T-cell (primary cell): Measurements from ENCODE around the gene RXRA. TPM values are rescaled to one million over a fixed set of nuclear protein-coding genes. Genes with fewer than 3 reads are reported as not detected.

Experiments
- ATAC-seq, 4 experiments: fragments of 200-7000 bp in 3 of 4; fragments of 150-1000 bp in 1 of 4; cut with Tn5 transposase; replicated peaks in 1 of 4; 1 replicate in 3 of 4; 2 replicates in 1 of 4; pipeline ENCODE4 v1.10.0; 2021; ENCODE audit warnings: moderate library complexity in 3 of 4, mild to moderate bottlenecking in 2 of 4, moderate number of reproducible peaks in 1 of 4
- CTCF ChIA-PET, 2 donors: fragments of 300-600 bp; sonication (Branson Sonifier 250); formaldehyde crosslinking; loops; one replicate each; lab custom pipeline; 2022; ENCODE audit warnings: antibody characterized with exemption in 2 of 2; lab: Charles Lee
- POLR2A ChIA-PET, 2 donors: fragments of 300-600 bp; sonication (Branson Sonifier 250); formaldehyde crosslinking; loops; one replicate each; lab custom pipeline; 2022; ENCODE audit warnings: antibody characterized with exemption in 2 of 2; lab: Charles Lee
- DNase-seq, 35 experiments: peaks; one replicate each; pipeline versions ENCODE4 v3.0.0 to v3.0.0-alpha.2; 2013 to 2023
- H3K27ac ChIP-seq: one replicate; pipeline ENCODE4 v1.5.1; 2013; ENCODE audit warnings: low read length
- H3K27me3 ChIP-seq, 2 experiments: replicated peaks in 1 of 2; 1 replicate in 1 of 2; 2 replicates in 1 of 2; pipeline versions ENCODE4 v1.6.1 to v1.7.0; 2013; ENCODE audit warnings: low read length in 1 of 2, mixed read lengths in 1 of 2; ENCODE audit not compliant: control insufficient read depth in 2 of 2, insufficient read depth in 2 of 2; ENCODE audit errors: extremely low read depth in 1 of 2
- H3K36me3 ChIP-seq, 2 donors: 1 replicate in 1 of 2; 2 replicates in 1 of 2; pipeline versions ENCODE4 v1.6.1 to v1.7.0; 2013; ENCODE audit warnings: low read length in 1 of 2; ENCODE audit not compliant: control insufficient read depth in 2 of 2, insufficient read depth in 1 of 2; ENCODE audit errors: extremely low read depth in 1 of 2
- H3K4me1 ChIP-seq, 2 experiments: 1 replicate in 1 of 2; 2 replicates in 1 of 2; pipeline versions ENCODE4 v1.6.1 to v1.7.0; 2013; ENCODE audit warnings: low read length in 2 of 2, mixed read lengths in 1 of 2; ENCODE audit not compliant: insufficient read depth in 2 of 2, control insufficient read depth in 1 of 2; ENCODE audit errors: extremely low read depth in 1 of 2
- H3K4me3 ChIP-seq, 2 donors: 1 replicate in 1 of 2; 2 replicates in 1 of 2; pipeline versions ENCODE4 v1.5.1 to v1.7.0; 2013; ENCODE audit warnings: mild to moderate bottlenecking in 2 of 2, low read length in 1 of 2, moderate library complexity in 1 of 2; ENCODE audit not compliant: control insufficient read depth in 1 of 2; ENCODE audit errors: extremely low read depth in 1 of 2
- H3K9me3 ChIP-seq: 2 replicates; pipeline ENCODE4 v1.7.0; 2013
- H3K27ac Mint-ChIP-seq, 2 donors: one replicate each; pipeline ENCODE4 v1.8.0; 2020 to 2021; ENCODE audit warnings: mild to moderate bottlenecking in 2 of 2, mixed read lengths in 2 of 2
- H3K27me3 Mint-ChIP-seq, 2 donors: one replicate each; pipeline ENCODE4 v1.8.0; 2021 to 2022; ENCODE audit warnings: mixed read lengths in 2 of 2
- H3K36me3 Mint-ChIP-seq: one replicate; pipeline ENCODE4 v1.8.0; 2021; ENCODE audit warnings: mixed read lengths
- H3K4me1 Mint-ChIP-seq, 3 donors: one replicate each; pipeline ENCODE4 v1.8.0; 2020 to 2022; ENCODE audit warnings: mixed read lengths in 3 of 3, mild to moderate bottlenecking in 1 of 3
- H3K4me3 Mint-ChIP-seq, 3 donors: one replicate each; pipeline ENCODE4 v1.8.0; 2020 to 2022; ENCODE audit warnings: mild to moderate bottlenecking in 3 of 3, mixed read lengths in 3 of 3, moderate library complexity in 3 of 3
- H3K9me3 Mint-ChIP-seq, 3 donors: one replicate each; pipeline ENCODE4 v1.8.0; 2020 to 2022; ENCODE audit warnings: mixed read lengths in 3 of 3
- WGBS: methylation state at CpG from one replicate; pipeline ENCODE4 v1.1.5; 2013; ENCODE audit warnings: missing lambda C conversion rate; ENCODE audit not compliant: insufficient coverage; 5-methylcytosine and 5-hydroxymethylcytosine counted together
- total RNA-seq, 35 experiments: library from RNA in 6 of 35; stranded (reverse) in 6 of 35; fragments of 120-200 nt in 1 of 35; gene quantifications; one replicate each; pipeline versions ENCODE4 v1.2.1 to v1.2.4 and lab custom pipeline; 2013 to 2026

RXRA gene
- total RNA-seq, 5 donors from 2014 or later (not counting 1 experiment from before 2014, with no cell fraction given), result 5.6 to 17.7 (median 14.5) TPM

DNA sequence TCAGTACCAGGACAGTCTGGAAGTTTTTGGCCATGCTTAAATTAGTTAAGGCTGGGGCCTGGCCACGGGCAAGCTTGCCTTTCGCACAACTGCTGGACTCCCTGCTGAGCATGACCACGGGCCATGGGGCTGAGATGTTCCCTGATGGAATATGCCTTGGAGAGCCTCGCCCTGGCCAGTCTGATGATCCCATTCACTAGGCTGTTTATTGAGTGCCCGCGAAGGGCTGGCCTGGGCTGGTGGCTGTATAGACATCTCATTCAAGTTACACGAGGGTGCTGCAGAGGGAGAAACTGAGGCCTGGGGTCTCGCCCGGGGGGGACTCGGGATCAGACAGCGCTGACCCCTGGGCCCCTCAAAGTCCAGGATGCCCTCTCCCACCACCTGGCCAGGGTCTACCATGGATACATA, 7.8 kb upstream of the RXRA start:
- no peak for DNase-seq
- ATAC-seq, result no peak
- Histone ChIP-seq H3K27me3 (peaks cover 0 to 11% of the 10 kb centered on the region in 2 experiments), H3K36me3 (no peaks in the 10 kb centered on the region), H3K9me3 (no peaks in the 10 kb centered on the region), H3K4me3 (no peak overlapping the region), H3K4me1 (peaks cover 0 to 3% of the 10 kb centered on the region in 2 experiments), H3K27ac (no peak overlapping the region)
- Mint-ChIP-seq H3K27me3 (no peaks in the 10 kb centered on the region), H3K27ac (no peak overlapping the region), H3K36me3 (no peaks in the 10 kb centered on the region), H3K4me1 (peaks cover 0 to 2% (median 1%) of the 10 kb centered on the region in 3 donors), H3K9me3 (peaks cover 3 to 4% (median 3%) of the 10 kb centered on the region in 3 donors), H3K4me3 (no peak overlapping the region)
- CTCF ChIA-PET, result no interaction called here
- 74% methylated on average over 9 of the region's 11 CpGs for WGBS
- POLR2A ChIA-PET, result no interaction called here

DNA sequence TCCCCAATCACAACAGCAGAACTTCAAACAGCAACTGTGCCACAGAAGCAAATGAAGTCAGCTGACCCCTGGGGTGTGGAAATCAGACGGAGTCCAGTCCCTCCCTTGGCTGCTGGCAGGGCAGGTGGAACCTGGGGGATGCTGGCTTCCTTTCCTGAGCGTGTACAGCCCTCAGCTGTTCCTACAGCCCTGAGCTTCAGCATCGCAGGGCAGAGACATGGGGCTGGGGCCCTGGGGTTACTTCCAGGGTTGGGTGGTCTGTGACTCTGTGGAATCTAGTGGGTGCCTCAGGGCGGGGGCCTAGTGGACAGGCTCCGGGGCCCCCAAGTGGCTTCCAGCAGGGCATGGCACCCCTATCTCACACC, 7.3 kb upstream of the RXRA start:
- H3K9me3 ChIP-seq, result no peaks in the 10 kb centered on the region
- DNase-seq (no peak), ATAC-seq (no peak)
- H3K27me3 ChIP-seq, result peaks cover 0 to 6% of the 10 kb centered on the region in 2 experiments
- H3K27ac Mint-ChIP-seq, result no peak overlapping the region
- no peak overlapping the region for H3K4me3 ChIP-seq
- ChIA-PET CTCF (no interaction called here), POLR2A (no interaction called here)
- no peak overlapping the region for H3K27ac ChIP-seq
- peaks cover 0 to 3% of the 10 kb centered on the region in 2 experiments for H3K4me1 ChIP-seq
- H3K27me3 Mint-ChIP-seq, result no peaks in the 10 kb centered on the region
- WGBS, result 88% methylated on average over 1 of the region's 5 CpGs
- no peak overlapping the region for H3K4me3 Mint-ChIP-seq
- no peaks in the 10 kb centered on the region for H3K9me3 Mint-ChIP-seq
- no peaks in the 10 kb centered on the region for H3K36me3 ChIP-seq
- no peaks in the 10 kb centered on the region for H3K36me3 Mint-ChIP-seq
- H3K4me1 Mint-ChIP-seq, result peaks cover 0 to 2% (median 1%) of the 10 kb centered on the region in 3 donors

DNA sequence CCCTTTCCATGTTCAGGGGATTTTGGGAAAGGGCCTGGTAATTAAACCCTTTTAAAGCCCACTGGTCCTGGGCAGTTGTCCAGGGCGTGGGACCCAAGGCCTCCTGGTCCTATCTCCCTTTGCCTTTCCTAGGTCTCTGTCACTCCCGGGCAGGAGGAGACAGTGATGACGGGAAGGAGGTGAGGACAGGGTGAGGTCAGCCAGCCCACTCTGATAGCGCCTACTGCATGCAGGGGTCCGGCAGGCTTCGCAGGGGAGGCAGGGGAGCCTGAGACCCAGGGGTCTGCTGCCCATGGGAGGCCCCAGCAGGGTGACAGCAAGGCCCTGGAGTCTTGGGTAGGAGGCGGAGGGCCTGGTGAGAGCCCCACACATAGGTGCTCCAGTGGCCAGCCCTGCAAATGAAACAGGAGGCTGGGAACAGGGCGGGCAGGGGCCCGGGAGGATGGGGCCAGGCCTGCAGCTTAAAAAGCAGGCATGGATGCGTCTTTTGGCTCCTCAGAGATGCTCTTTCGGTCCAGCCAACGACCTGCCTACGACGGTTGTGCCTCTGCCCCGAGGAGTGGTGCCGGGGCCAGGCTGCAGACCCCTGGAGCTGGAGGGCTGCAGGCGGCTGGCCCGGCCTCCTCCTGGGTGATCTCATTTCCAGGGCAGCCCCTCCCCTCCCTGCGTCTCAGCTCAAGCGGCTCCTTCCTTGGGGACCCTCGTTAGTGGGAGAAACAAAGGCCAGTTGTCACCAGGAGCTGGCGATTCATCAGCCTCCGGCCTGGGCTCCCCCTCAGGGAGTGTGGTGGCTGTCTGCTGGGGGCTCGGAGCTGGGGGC, 6.7 kb upstream of the RXRA start:
- Mint-ChIP-seq H3K9me3 (no peaks in the 10 kb centered on the region), H3K27me3 (no peaks in the 10 kb centered on the region), H3K4me1 (peaks cover 2 to 8% (median 4%) of the 10 kb centered on the region in 3 donors), H3K27ac (no peak overlapping the region), H3K4me3 (no peak overlapping the region), H3K36me3 (no peaks in the 10 kb centered on the region)
- ChIA-PET POLR2A (no interaction called here), CTCF (no interaction called here)
- 90% methylated on average over 17 of the region's 24 CpGs for WGBS
- Histone ChIP-seq H3K27me3 (peaks cover 0 to 5% of the 10 kb centered on the region in 2 experiments), H3K4me1 (peaks cover 0 to 5% of the 10 kb centered on the region in 2 experiments), H3K9me3 (no peaks in the 10 kb centered on the region), H3K36me3 (no peaks in the 10 kb centered on the region), H3K4me3 (no peak overlapping the region), H3K27ac (no peak overlapping the region)
- DNase-seq (no peak), ATAC-seq (no peak)

DNA sequence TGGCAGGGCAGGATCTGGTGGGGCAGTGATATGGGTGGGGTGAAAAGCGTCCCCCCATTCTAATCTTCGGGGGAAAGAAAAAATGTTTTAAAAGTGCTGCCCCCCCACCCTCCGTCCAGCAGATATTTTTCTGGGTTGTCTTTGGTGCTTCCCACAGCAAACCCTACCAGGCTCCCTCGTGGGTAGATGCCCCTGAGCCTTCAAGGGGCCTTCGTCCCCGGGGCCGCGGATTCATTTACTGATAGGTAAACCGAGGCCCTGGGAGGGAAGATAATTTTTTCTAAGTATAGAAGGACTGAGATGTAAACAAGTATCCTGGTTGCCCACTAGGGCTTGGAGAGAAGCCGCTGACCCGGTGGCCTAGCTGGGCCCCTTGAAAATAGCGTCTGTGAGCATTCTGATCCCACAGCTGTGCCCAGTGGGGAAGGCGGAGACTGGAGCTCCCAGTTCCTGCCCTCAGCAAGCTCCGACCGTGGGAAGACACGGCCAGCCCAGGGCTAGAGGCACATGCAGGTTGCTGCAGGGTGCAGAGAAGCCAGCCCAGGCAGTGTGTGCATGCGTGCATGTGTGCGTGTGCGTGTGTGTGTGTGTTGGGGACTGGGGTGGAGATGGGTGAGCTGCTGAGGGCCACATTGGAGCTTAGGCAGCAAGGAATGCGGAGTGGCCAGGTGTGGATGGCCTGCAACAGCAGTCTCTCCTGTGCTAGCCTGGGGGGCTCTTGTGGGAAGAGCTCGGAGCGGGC, 6.0 kb upstream of the RXRA start:
- Mint-ChIP-seq H3K27ac (no peak overlapping the region), H3K9me3 (no peaks in the 10 kb centered on the region), H3K27me3 (no peaks in the 10 kb centered on the region), H3K4me3 (no peak overlapping the region), H3K36me3 (no peaks in the 10 kb centered on the region), H3K4me1 (peaks cover 4 to 10% (median 6%) of the 10 kb centered on the region in 3 donors)
- no peak overlapping the region for H3K4me3 ChIP-seq
- H3K27ac ChIP-seq, result no peak overlapping the region
- H3K27me3 ChIP-seq, result peaks cover 0 to 5% of the 10 kb centered on the region in 2 experiments
- H3K4me1 ChIP-seq, result peaks cover 0 to 11% of the 10 kb centered on the region in 2 experiments
- POLR2A ChIA-PET, result no interaction called here
- CTCF ChIA-PET, result no interaction called here
- H3K9me3 ChIP-seq, result no peaks in the 10 kb centered on the region
- peak in 7 of 35 experiments; percentile 12 to 49 (median 30) for DNase-seq
- no peak for ATAC-seq
- H3K36me3 ChIP-seq, result no peaks in the 10 kb centered on the region
- WGBS, result 89% methylated on average over 18 of the region's 22 CpGs

DNA sequence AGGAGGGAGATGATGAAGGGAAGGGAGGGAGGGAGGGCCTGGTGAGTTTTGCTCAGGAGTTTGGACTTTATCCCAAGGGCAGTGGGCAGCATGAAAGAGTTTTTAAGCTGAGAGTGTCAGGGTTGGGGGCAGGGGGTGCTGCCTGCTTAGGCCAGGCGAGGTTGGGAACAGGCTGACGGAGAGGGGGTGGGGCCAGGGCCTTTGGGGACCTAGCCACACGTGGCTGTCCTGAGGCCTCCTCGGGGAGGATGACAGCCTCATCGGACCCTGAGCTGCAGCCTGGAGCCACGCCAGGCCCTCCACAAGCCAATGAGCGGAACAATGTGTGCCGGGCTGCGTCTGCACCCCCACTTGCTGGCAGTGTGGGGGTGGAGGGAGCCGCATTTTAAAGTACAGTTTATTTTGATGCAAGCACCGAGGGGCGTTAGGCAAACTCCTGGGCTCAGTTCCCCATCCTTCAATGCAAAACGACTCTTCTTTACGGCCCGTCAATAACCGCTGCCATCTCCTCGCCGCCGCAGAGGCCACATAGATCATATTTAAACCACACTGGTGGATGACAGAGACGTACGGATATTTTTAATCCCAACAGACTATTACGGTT, 5.3 kb upstream of the RXRA start:
- Mint-ChIP-seq H3K9me3 (no peaks in the 10 kb centered on the region), H3K27me3 (no peaks in the 10 kb centered on the region), H3K4me1 (peaks cover 4 to 10% (median 6%) of the 10 kb centered on the region in 3 donors), H3K27ac (no peak overlapping the region), H3K4me3 (no peak overlapping the region), H3K36me3 (no peaks in the 10 kb centered on the region)
- DNase-seq (no peak), ATAC-seq (no peak)
- Histone ChIP-seq H3K4me1 (peaks cover 0 to 14% of the 10 kb centered on the region in 2 experiments), H3K27me3 (peaks cover 0 to 4% of the 10 kb centered on the region in 2 experiments), H3K9me3 (no peaks in the 10 kb centered on the region), H3K36me3 (no peaks in the 10 kb centered on the region), H3K27ac (no peak overlapping the region), H3K4me3 (no peak overlapping the region)
- WGBS, result 83% methylated on average over 17 of the region's 22 CpGs
- ChIA-PET CTCF (no interaction called here), POLR2A (no interaction called here)

DNA sequence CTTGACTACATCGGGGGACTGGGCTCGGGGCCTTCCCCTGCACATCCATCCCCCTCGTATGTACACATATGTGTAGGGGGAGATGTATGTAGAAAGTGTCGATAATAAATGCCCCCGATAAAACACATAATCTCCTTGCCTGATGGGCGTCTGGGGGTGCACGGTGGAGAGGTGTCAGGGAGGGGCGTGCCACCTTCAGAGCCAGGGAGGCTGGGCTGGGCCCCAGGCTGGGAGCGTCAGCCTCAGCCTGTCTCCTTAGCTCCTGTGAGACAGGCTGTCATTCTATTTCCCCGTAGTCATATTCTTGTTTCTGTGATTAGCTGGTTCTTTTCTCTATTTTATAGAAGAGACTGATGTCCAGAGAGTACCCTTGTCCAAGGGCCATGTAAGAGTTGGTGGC, 4.7 kb upstream of the RXRA start:
- peaks cover 0 to 4% of the 10 kb centered on the region in 2 experiments for H3K27me3 ChIP-seq
- whole genome bisulfite sequencing, result 80% methylated on average over 5 of the region's 10 CpGs
- Mint-ChIP-seq H3K27me3 (no peaks in the 10 kb centered on the region), H3K4me3 (no peak overlapping the region), H3K27ac (no peak overlapping the region), H3K36me3 (no peaks in the 10 kb centered on the region), H3K4me1 (peaks cover 4 to 10% (median 6%) of the 10 kb centered on the region in 3 donors), H3K9me3 (no peaks in the 10 kb centered on the region)
- peaks cover 0 to 14% of the 10 kb centered on the region in 2 experiments for H3K4me1 ChIP-seq
- DNase-seq (no peak), ATAC-seq (no peak)
- no peaks in the 10 kb centered on the region for H3K36me3 ChIP-seq
- H3K27ac ChIP-seq, result no peak overlapping the region
- H3K9me3 ChIP-seq, result no peaks in the 10 kb centered on the region
- no peak overlapping the region for H3K4me3 ChIP-seq
- CTCF ChIA-PET, result no interaction called here
- POLR2A ChIA-PET, result no interaction called here
